Measurements from ENCODE around the gene GPR101.
"Not testable (repeated sequence)": the region's sequence is repeated elsewhere in the genome, so short reads cannot be mapped to it uniquely, and the experiment has no call there.

GPR101 gene

DNA sequence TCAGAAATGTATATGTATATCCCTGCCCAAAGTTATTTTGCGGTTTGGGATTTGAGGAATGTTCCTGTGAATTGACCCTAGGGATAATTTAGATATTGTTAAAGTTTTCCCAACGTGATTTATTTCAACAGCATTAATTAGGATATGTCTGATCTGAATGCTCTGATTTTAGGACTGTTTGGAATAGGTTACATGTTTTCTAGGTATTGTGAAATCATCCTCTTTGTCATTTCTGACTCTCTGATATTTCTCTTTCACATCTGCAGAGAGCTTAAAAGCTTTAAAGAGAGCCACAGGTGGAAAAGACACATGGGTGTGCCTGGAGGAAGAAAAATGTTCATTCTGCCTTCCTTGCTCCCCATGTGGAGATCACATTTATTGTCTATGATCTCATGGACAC is 5.1 kb downstream of the GPR101 start:
- no peak for DNase-seq (ENCODE audit: low read depth)

- DNase-seq (ENCODE audit: low read depth), result no peak
Measured at GRCh38 chrX:137025930-137026329, 7.9 kb downstream of the GPR101 start.

GRCh38 chrX:137000236-137000635 is 33.6 kb downstream of the GPR101 start:
- DNase-seq (ENCODE audit: low read depth), result not testable (repeated sequence)

DNA sequence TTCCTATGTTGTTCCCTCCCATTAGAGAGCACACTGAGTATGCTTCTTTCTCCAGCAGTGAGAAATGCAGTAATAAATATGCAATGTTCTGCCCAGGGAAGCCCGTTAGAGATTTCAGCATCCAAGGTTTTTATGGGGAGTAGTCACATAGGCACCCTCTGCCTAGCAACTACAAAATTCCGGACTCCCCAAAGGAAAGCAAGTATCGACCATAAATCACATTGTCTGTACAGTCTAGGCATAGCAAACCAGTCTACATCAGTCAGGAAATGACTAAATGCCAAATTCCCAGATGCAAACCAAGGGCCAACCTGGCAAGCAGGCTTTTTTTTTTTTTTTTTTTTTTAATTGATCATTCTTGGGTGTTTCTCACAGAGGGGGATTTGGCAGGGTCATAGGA is 34.8 kb downstream of the GPR101 start:
- DNase-seq (ENCODE audit: low read depth), result no peak
